ENCODE data around the gene SEZ6.

The SEZ6 gene

GRCh38 chr17:28928061-28928460, 77.8 kb downstream of the SEZ6 start:
- no peak for FAIRE-seq

- FAIRE-seq = no peak
These were observed 79.0 kb downstream of the SEZ6 start for GRCh38 chr17:28926786-28927185.

- no peak for FAIRE-seq
These were observed 79.5 kb downstream of the SEZ6 start for GRCh38 chr17:28926366-28926765.

- FAIRE-seq = no peak
These were observed 79.9 kb downstream of the SEZ6 start for GRCh38 chr17:28925912-28926365.

- no peak for FAIRE-seq
These were observed 85.6 kb downstream of the SEZ6 start for GRCh38 chr17:28920201-28920600.

- FAIRE-seq = no peak
These were observed 87.5 kb downstream of the SEZ6 start for GRCh38 chr17:28918295-28918694.

GRCh38 chr17:28917465-28917864, 88.4 kb downstream of the SEZ6 start:
- no peak for FAIRE-seq

GRCh38 chr17:28917029-28917428, 88.8 kb downstream of the SEZ6 start:
- FAIRE-seq = no peak

- FAIRE-seq = no peak
These were observed 89.4 kb downstream of the SEZ6 start for GRCh38 chr17:28916302-28916934.

GRCh38 chr17:28912938-28913333, 92.9 kb downstream of the SEZ6 start:
- FAIRE-seq = no peak

- FAIRE-seq = no peak
These were observed 93.4 kb downstream of the SEZ6 start for GRCh38 chr17:28912281-28912937.

GRCh38 chr17:28911411-28912045, 94.3 kb downstream of the SEZ6 start:
- no peak for FAIRE-seq

- FAIRE-seq = no peak
These were observed 95.3 kb downstream of the SEZ6 start for GRCh38 chr17:28910534-28910933.

- no peak for FAIRE-seq
These were observed 97.1 kb downstream of the SEZ6 start for GRCh38 chr17:28908640-28909167.

- no peak for FAIRE-seq
These were observed 97.9 kb downstream of the SEZ6 start for GRCh38 chr17:28907709-28908475.

- no peak for FAIRE-seq
These were observed 99.0 kb downstream of the SEZ6 start for GRCh38 chr17:28906706-28907438.

GRCh38 chr17:28906276-28906675, 99.6 kb downstream of the SEZ6 start:
- FAIRE-seq = no peak

All from islet of Langerhans (tissue), 1 donor.